A549 (cell line): Measurements from ENCODE around the gene GRK4. TPM values are rescaled to one million over a fixed set of nuclear protein-coding genes. Genes with fewer than 3 reads are reported as not detected.

Experiments used
- ATAC-seq, 2 experiments: fragments of 200-7000 bp in 1 of 2; fragments of >200 bp in 1 of 2; cut with Nextera tagmentation in 1 of 2; cut with Tn5 transposase in 1 of 2; 3 replicates each; pipeline versions ENCODE4 v1.8.0 to v1.9.1; 2018 to 2020; ENCODE audit warnings: mild to moderate bottlenecking in 1 of 2, moderate library complexity in 1 of 2
- CTCF ChIA-PET: fragments of 300-600 bp; sonication (Branson Sonifier 250); formaldehyde crosslinking; extraction: SDS; loops from one replicate; lab custom pipeline; 2021; ENCODE audit warnings: antibody characterized with exemption, inconsistent platforms; lab: Yijun Ruan, JAX
- POLR2A ChIA-PET: fragments of 350-600 bp; formaldehyde crosslinking; extraction: SDS; loops from one replicate; lab custom pipeline; 2021; ENCODE audit warnings: antibody characterized with exemption, inconsistent platforms; lab: Yijun Ruan, JAX
- DNase-seq, 2 experiments: peaks; one replicate each; pipeline versions ENCODE4 v3.0.0 to v3.0.0-alpha.2; 2011 to 2016; ENCODE audit warnings: low read depth in 1 of 2, low spot score in 1 of 2
- FAIRE-seq: peaks from 2 replicates; lab custom pipeline; 2011; peaks lifted over from hg19 to GRCh38; lab: Jason Lieb, UNC
- H3K27ac ChIP-seq, 2 experiments: fragments of >200 bp; sonication (Bioruptor Twin); formaldehyde crosslinking; 3 replicates each; pipeline ENCODE4 v1.5.1; 2016 to 2017
- H3K4me1 ChIP-seq: fragments of >200 bp; sonication (Bioruptor Twin); formaldehyde crosslinking; 3 replicates; pipeline ENCODE4 v1.6.1; 2016
- H3K4me2 ChIP-seq: fragments of >200 bp; sonication (Bioruptor Twin); formaldehyde crosslinking; 3 replicates; pipeline ENCODE4 v1.6.1; 2016
- H3K4me3 ChIP-seq: fragments of >200 bp; sonication (Bioruptor Twin); formaldehyde crosslinking; 3 replicates; pipeline ENCODE4 v1.5.1; 2016
- H3K9me3 ChIP-seq: fragments of >200 bp; sonication (Bioruptor Twin); formaldehyde crosslinking; 3 replicates; pipeline ENCODE4 v1.6.1; 2016
- BHLHE40 ChIP-seq: IDR thresholded peaks from 2 replicates; pipeline ENCODE4 v1.6.1; 2012; ENCODE audit warnings: low read depth, low read length, inconsistent platforms
- CBX2 ChIP-seq: fragments of 200-600 bp; sonication (generic); IDR thresholded peaks from 2 replicates; pipeline ENCODE4 v1.6.1; 2016; ENCODE audit warnings: low read depth, mild to moderate bottlenecking, borderline replicate concordance
- CBX8 ChIP-seq: fragments of 200-600 bp; sonication (generic); IDR thresholded peaks from 2 replicates; pipeline ENCODE4 v1.6.1; 2016
- CHD4 ChIP-seq: fragments of 200-600 bp; sonication (generic); IDR thresholded peaks from 2 replicates; pipeline ENCODE4 v1.6.1; 2016; ENCODE audit warnings: antibody characterized with exemption, mild to moderate bottlenecking, borderline replicate concordance
- CTCF ChIP-seq: fragments of >200 bp; sonication (Bioruptor Twin); formaldehyde crosslinking; IDR thresholded peaks from 3 replicates; pipeline ENCODE4 v1.5.1; 2016
- EP300 ChIP-seq, 2 experiments: fragments of >200 bp; sonication (Bioruptor Twin); formaldehyde crosslinking; IDR thresholded peaks; 2 replicates in 1 of 2; 3 replicates in 1 of 2; pipeline ENCODE4 v1.6.1; 2016 to 2017
- ESRRA ChIP-seq: fragments of 150-350 bp; IDR thresholded peaks from 2 replicates; pipeline ENCODE4 v1.6.1; 2014; ENCODE audit warnings: mild to moderate bottlenecking, low read length, borderline replicate concordance
- FOSB ChIP-seq: fragments of 250-450 bp; sonication (Bioruptor Pico); IDR thresholded peaks from 2 replicates; pipeline ENCODE4 v1.5.0; 2020; ENCODE audit warnings: mild to moderate bottlenecking, moderate library complexity
- HDAC2 ChIP-seq: fragments of 200-600 bp; sonication (generic); IDR thresholded peaks from 2 replicates; pipeline ENCODE4 v1.6.1; 2016
- HEYL ChIP-seq: fragments of 250-450 bp; sonication (Bioruptor Pico); IDR thresholded peaks from 2 replicates; pipeline ENCODE4 v1.8.0; 2021; ENCODE audit warnings: mild to moderate bottlenecking, moderate library complexity
- HMGXB4 ChIP-seq: fragments of 250-450 bp; sonication (Bioruptor Pico); IDR thresholded peaks from 2 replicates; pipeline ENCODE4 v1.5.0; 2021; ENCODE audit warnings: mild to moderate bottlenecking, moderate library complexity, borderline replicate concordance
- HOXB13 ChIP-seq: fragments of 250-450 bp; sonication (Bioruptor Pico); IDR thresholded peaks from 2 replicates; pipeline ENCODE4 v1.5.0; 2020; ENCODE audit warnings: low read depth, mild to moderate bottlenecking, moderate library complexity
- JUNB ChIP-seq: fragments of >200 bp; sonication (Bioruptor Twin); formaldehyde crosslinking; IDR thresholded peaks from 2 replicates; pipeline ENCODE4 v1.6.1; 2016
- KDM5A ChIP-seq: fragments of 200-600 bp; sonication (generic); IDR thresholded peaks from 2 replicates; pipeline ENCODE4 v1.6.1; 2016; ENCODE audit warnings: antibody characterized with exemption, mild to moderate bottlenecking
- MAFK ChIP-seq: fragments of 450-650 bp; IDR thresholded peaks from 2 replicates; pipeline ENCODE4 v1.6.1; 2014; ENCODE audit not compliant: partially characterized antibody
- MYC ChIP-seq: IDR thresholded peaks from 2 replicates; pipeline ENCODE4 v1.6.1; 2012; ENCODE audit warnings: mild to moderate bottlenecking, inconsistent platforms, low read length, improper control_type of control experiment, borderline replicate concordance
- NFE2L2 ChIP-seq: fragments of 150-350 bp; conservative IDR thresholded peaks from 2 replicates; pipeline ENCODE4 v1.6.1; 2014; ENCODE audit warnings: low read length
- POLR2AphosphoS2 ChIP-seq: conservative IDR thresholded peaks from 2 replicates; pipeline ENCODE4 v1.6.1; 2012; ENCODE audit warnings: low read length, improper control_type of control experiment, inconsistent platforms
- RCOR1 ChIP-seq: fragments of 150-350 bp; IDR thresholded peaks from 2 replicates; pipeline ENCODE4 v1.6.1; 2014; ENCODE audit warnings: antibody characterized with exemption, low read length, low read depth
- SMC3 ChIP-seq: fragments of >200 bp; sonication (Bioruptor Twin); formaldehyde crosslinking; IDR thresholded peaks from 3 replicates; pipeline ENCODE4 v1.6.1; 2018; ENCODE audit warnings: inconsistent platforms
- TFCP2L1 ChIP-seq: fragments of 250-450 bp; sonication (Bioruptor Pico); IDR thresholded peaks from 2 replicates; pipeline ENCODE4 v1.5.0; 2021; ENCODE audit warnings: mild to moderate bottlenecking
- USF2 ChIP-seq: fragments of 450-650 bp; IDR thresholded peaks from 2 replicates; pipeline ENCODE4 v1.6.1; 2014; ENCODE audit warnings: antibody characterized with exemption
- ZC3H11A ChIP-seq: fragments of 450-650 bp; IDR thresholded peaks from 2 replicates; pipeline ENCODE4 v1.6.1; 2014; ENCODE audit warnings: antibody characterized with exemption, mild to moderate bottlenecking
- ZNF302 ChIP-seq: fragments of 250-450 bp; sonication (Bioruptor Pico); IDR thresholded peaks from 2 replicates; pipeline ENCODE4 v1.9.0; 2021; ENCODE audit warnings: inconsistent platforms, mild to moderate bottlenecking, moderate library complexity
- WGBS: methylation state at CpG from one replicate; pipeline ENCODE4 v1.1.6; 2017; ENCODE audit errors: missing lambda C conversion rate; 5-methylcytosine and 5-hydroxymethylcytosine counted together
- polyA plus RNA-seq, 4 experiments: library from polyadenylated mRNA; depleted of rRNA in 3 of 4; stranded (reverse); fragments of >200 nt; fragmentation: RNase III in 1 of 4; extraction: RNeasy Plus Mini Kit Qiagen cat#74134 plus additional on column Dnase treatment in 1 of 4; gene quantifications; 2 replicates in 3 of 4; 3 replicates in 1 of 4; pipeline ENCODE4 v1.2.3, GENCODE V29; 2011 to 2017
- TF ChIP-seq, protein P1 (sequence below): fragments of >200 bp; sonication (Bioruptor Twin); formaldehyde crosslinking; IDR thresholded peaks from 2 replicates; pipeline ENCODE4 v1.6.1; 2016
- TF ChIP-seq, protein P2 (sequence below): fragments of 150-350 bp; IDR thresholded peaks from 2 replicates; pipeline ENCODE4 v1.6.1; 2014; ENCODE audit warnings: low read depth, mild to moderate bottlenecking, low read length
- TF ChIP-seq, protein P3 (sequence below): IDR thresholded peaks from 2 replicates; pipeline ENCODE4 v1.6.1; 2012

GRK4 gene
- polyA plus RNA-seq, 2 of the 4 experiments (the other 2 are of a cell fraction): 0.76 to 0.96 TPM

GRCh38 chr4:2931512-2932301, 31.7 kb upstream of the GRK4 start:
- Histone ChIP-seq H3K4me3 (no peak overlapping the region), H3K27ac (no peak overlapping the region), H3K4me2 (no peak overlapping the region), H3K9me3 (no peaks in the 10 kb centered on the region), H3K4me1 (peaks cover 22% of the 10 kb centered on the region)
- ATAC-seq (no peak), DNase-seq (no peak), FAIRE-seq (no peak)
- TF ChIP-seq CHD4 (no peak), CBX2 (no peak), HMGXB4 (CRISPR knock-in tag) (no peak), MAFK (no peak), SMC3 (no peak), CBX8 (no peak), HOXB13 (CRISPR knock-in tag) (no peak)
- TF ChIP-seq, protein P1, sequence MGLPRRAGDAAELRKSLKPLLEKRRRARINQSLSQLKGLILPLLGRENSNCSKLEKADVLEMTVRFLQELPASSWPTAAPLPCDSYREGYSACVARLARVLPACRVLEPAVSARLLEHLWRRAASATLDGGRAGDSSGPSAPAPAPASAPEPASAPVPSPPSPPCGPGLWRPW: no peak
- CTCF ChIA-PET: no interaction called here
- POLR2A ChIA-PET: no interaction called here
- WGBS: 90% methylated on average over 24 of the region's 38 CpGs

DNA sequence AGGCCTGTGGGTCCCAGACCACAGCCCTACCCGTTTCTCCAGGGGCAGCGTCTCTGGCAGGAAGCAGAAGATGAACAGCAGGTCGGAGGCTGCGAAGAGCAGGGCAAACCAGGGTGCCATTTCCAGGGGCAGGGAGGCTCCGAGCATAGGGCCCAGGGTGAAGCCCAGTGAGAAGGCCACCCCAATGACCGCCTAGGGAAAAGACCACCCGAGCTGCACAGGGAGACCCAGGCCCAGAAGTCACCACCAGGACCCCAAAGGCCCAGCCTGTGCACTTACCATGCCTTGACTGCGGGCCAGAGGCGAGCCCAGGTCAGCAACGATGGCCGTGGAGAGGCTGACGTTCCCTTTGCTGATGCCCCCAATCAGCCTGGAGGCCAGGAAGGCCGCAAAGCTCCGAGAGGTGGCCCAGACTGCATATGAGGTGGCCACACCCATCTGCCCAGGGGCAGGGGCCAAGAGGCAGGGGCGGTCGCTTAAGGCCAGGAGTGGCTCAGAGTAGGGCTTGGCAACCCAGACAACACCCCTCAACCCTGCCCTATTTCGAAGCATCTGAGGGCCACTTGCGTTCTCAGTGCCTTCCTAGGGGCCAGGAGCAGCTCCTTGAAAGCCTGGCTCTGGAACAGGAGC, 30.9 kb upstream of the GRK4 start:
- DNase-seq: no peak
- no peaks in the 10 kb centered on the region for H3K9me3 ChIP-seq
- no peak for FAIRE-seq
- 90% methylated on average over 8 of the region's 18 CpGs for WGBS
- H3K4me2 ChIP-seq: peak overlapping the region; percentile 92; the same call in 2 of the 3 replicates
- peaks cover 30% of the 10 kb centered on the region for H3K4me1 ChIP-seq
- POLR2A ChIA-PET: no interaction called here
- H3K27ac ChIP-seq: peak overlapping the region in 1 of 2 experiments; percentile 96; a peak in 2 of 6 replicates
- CTCF ChIA-PET: no interaction called here
- no peak for ATAC-seq
- no peak overlapping the region for H3K4me3 ChIP-seq
- TF ChIP-seq MYC: no peak
- TF ChIP-seq, protein P2, sequence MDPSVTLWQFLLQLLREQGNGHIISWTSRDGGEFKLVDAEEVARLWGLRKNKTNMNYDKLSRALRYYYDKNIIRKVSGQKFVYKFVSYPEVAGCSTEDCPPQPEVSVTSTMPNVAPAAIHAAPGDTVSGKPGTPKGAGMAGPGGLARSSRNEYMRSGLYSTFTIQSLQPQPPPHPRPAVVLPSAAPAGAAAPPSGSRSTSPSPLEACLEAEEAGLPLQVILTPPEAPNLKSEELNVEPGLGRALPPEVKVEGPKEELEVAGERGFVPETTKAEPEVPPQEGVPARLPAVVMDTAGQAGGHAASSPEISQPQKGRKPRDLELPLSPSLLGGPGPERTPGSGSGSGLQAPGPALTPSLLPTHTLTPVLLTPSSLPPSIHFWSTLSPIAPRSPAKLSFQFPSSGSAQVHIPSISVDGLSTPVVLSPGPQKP: no peak
- TF ChIP-seq JUNB: no peak
- TF ChIP-seq ESRRA: no peak
- TF ChIP-seq POLR2AphosphoS2: no peak
- no peak for TF ChIP-seq KDM5A
- no peak for TF ChIP-seq NFE2L2
- TF ChIP-seq ZNF302 (CRISPR knock-in tag): no peak
- TF ChIP-seq HDAC2: no peak
- TF ChIP-seq FOSB (CRISPR knock-in tag): no peak
- no peak for TF ChIP-seq BHLHE40
- TF ChIP-seq TFCP2L1 (CRISPR knock-in tag): no peak
- TF ChIP-seq USF2: no peak
- TF ChIP-seq ZC3H11A: no peak
- TF ChIP-seq, protein P3, sequence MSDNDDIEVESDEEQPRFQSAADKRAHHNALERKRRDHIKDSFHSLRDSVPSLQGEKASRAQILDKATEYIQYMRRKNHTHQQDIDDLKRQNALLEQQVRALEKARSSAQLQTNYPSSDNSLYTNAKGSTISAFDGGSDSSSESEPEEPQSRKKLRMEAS: no peak
- no peak for TF ChIP-seq RCOR1
- no peak for TF ChIP-seq HEYL (CRISPR knock-in tag)
- no peak for TF ChIP-seq EP300 (IDR thresholded peaks at IDR 0.05)
- TF ChIP-seq CTCF: no peak
